HepG2 (cell line): Measurements from ENCODE around the gene ZNF625. TPM values are rescaled to one million over a fixed set of nuclear protein-coding genes. Genes with fewer than 3 reads are reported as not detected.
A peak's percentile ranks its signal among the peaks of the same experiment; 100 is the strongest.

Source experiments
- ARNT2 ChIP-seq: sonication (generic); formaldehyde crosslinking; IDR thresholded peaks from 2 replicates; pipeline ENCODE4 v1.8.0; 2022; ENCODE audit warnings: mild to moderate bottlenecking, low read depth, missing genetic modification reagents, moderate library complexity
- IRF2 ChIP-seq: IDR thresholded peaks from 2 replicates; pipeline ENCODE4 v1.6.1; 2018; ENCODE audit warnings: missing genetic modification reagents, missing compliant biosample characterization
- JUNB ChIP-seq: sonication (generic); formaldehyde crosslinking; IDR thresholded peaks from 2 replicates; pipeline ENCODE4 v1.8.0; 2022; ENCODE audit warnings: missing genetic modification reagents, mild to moderate bottlenecking, borderline replicate concordance
- KDM2A ChIP-seq: sonication (generic); formaldehyde crosslinking; IDR thresholded peaks from 2 replicates; pipeline ENCODE4 v1.4.0; 2020; ENCODE audit warnings: low read depth, missing genetic modification reagents, borderline replicate concordance
- NPAS2 ChIP-seq: sonication (generic); formaldehyde crosslinking; IDR thresholded peaks from 2 replicates; pipeline ENCODE4 v1.8.0; 2022; ENCODE audit warnings: mild to moderate bottlenecking, missing genetic modification reagents, borderline replicate concordance
- PAF1 ChIP-seq: IDR thresholded peaks from 2 replicates; pipeline ENCODE4 v1.6.1; 2016; ENCODE audit warnings: missing genetic modification reagents, missing compliant biosample characterization
- TCF12 ChIP-seq, 2 experiments: fragments of 450-650 bp in 1 of 2; sonication (generic) in 1 of 2; formaldehyde crosslinking in 1 of 2; IDR thresholded peaks; 2 replicates each; pipeline versions ENCODE4 v1.6.1 to v1.8.0; 2017 to 2022; ENCODE audit warnings: antibody characterized with exemption in 1 of 2, mild to moderate bottlenecking in 1 of 2, missing genetic modification reagents in 1 of 2, moderate library complexity in 1 of 2
- ZFP1 ChIP-seq: IDR thresholded peaks from 2 replicates; pipeline ENCODE4 v1.6.1; 2016
- ZFP90 ChIP-seq: sonication (generic); formaldehyde crosslinking; IDR thresholded peaks from 2 replicates; pipeline ENCODE4 v1.8.0; 2022; ENCODE audit warnings: missing genetic modification reagents, mild to moderate bottlenecking, inconsistent platforms, borderline replicate concordance
- ZKSCAN8 ChIP-seq: IDR thresholded peaks from 2 replicates; pipeline ENCODE4 v1.6.1; 2016; ENCODE audit warnings: borderline replicate concordance, missing genetic modification reagents, missing compliant biosample characterization
- ZNF160 ChIP-seq: sonication (generic); formaldehyde crosslinking; IDR thresholded peaks from 2 replicates; pipeline ENCODE4 v1.8.0; 2022; ENCODE audit warnings: mild to moderate bottlenecking, inconsistent platforms, missing genetic modification reagents
- ZNF382 ChIP-seq: sonication (generic); formaldehyde crosslinking; IDR thresholded peaks from 2 replicates; pipeline ENCODE4 v1.5.0; 2020; ENCODE audit warnings: missing genetic modification reagents, mild to moderate bottlenecking, borderline replicate concordance
- ZNF572 ChIP-seq: sonication (generic); formaldehyde crosslinking; IDR thresholded peaks from 2 replicates; pipeline ENCODE4 v1.5.1; 2020; ENCODE audit warnings: mild to moderate bottlenecking, missing genetic modification reagents
- ZNF672 ChIP-seq: sonication (generic); formaldehyde crosslinking; IDR thresholded peaks from 2 replicates; pipeline ENCODE4 v1.8.1; 2022; ENCODE audit warnings: missing genetic modification reagents
- polyA plus RNA-seq, 8 experiments: library from polyadenylated mRNA; depleted of rRNA in 3 of 8; stranded (reverse) in 7 of 8; unstranded in 1 of 8; fragments of >200 nt; fragmentation: Illumina TruSeq in 4 of 8; extraction: Trizol in 4 of 8; gene quantifications; 2 replicates each; pipeline versions ENCODE4 v1.2.1 to v1.2.3, GENCODE V29; 2011 to 2016; ENCODE audit warnings: low read depth in 4 of 8, missing spikeins in 1 of 8, mixed read lengths in 1 of 8; ENCODE audit not compliant: insufficient read depth in 1 of 8
- total RNA-seq, 5 experiments: library from RNA; depleted of rRNA; stranded (reverse); fragments of >200 nt; fragmentation: Illumina TruSeq; extraction: Trizol; gene quantifications; 2 replicates each; pipeline ENCODE4 v1.2.3, GENCODE V29; 2016; ENCODE audit warnings: low read depth in 1 of 5
- TF ChIP-seq, protein P1 (sequence below): sonication (generic); formaldehyde crosslinking; IDR thresholded peaks from 2 replicates; pipeline ENCODE4 v1.4.0; 2020; ENCODE audit warnings: missing genetic modification reagents
- TF ChIP-seq, protein P2 (sequence below): IDR thresholded peaks from 2 replicates; pipeline ENCODE4 v1.6.1; 2016; ENCODE audit warnings: low read depth
- TF ChIP-seq, protein P3 (sequence below): sonication (generic); formaldehyde crosslinking; IDR thresholded peaks from 2 replicates; pipeline ENCODE4 v1.4.0; 2020; ENCODE audit warnings: missing genetic modification reagents, borderline replicate concordance
- TF ChIP-seq, protein P4 (sequence below): sonication (generic); formaldehyde crosslinking; IDR thresholded peaks from 2 replicates; pipeline ENCODE4 v1.4.0; 2020; ENCODE audit warnings: mild to moderate bottlenecking, missing genetic modification reagents

ZNF625 gene
- total and polyA plus RNA-seq, 2 of the 13 experiments (the other 11 are each of a cell fraction or from before 2014, with no cell fraction given) = 1.7 to 12.2 TPM

DNA sequence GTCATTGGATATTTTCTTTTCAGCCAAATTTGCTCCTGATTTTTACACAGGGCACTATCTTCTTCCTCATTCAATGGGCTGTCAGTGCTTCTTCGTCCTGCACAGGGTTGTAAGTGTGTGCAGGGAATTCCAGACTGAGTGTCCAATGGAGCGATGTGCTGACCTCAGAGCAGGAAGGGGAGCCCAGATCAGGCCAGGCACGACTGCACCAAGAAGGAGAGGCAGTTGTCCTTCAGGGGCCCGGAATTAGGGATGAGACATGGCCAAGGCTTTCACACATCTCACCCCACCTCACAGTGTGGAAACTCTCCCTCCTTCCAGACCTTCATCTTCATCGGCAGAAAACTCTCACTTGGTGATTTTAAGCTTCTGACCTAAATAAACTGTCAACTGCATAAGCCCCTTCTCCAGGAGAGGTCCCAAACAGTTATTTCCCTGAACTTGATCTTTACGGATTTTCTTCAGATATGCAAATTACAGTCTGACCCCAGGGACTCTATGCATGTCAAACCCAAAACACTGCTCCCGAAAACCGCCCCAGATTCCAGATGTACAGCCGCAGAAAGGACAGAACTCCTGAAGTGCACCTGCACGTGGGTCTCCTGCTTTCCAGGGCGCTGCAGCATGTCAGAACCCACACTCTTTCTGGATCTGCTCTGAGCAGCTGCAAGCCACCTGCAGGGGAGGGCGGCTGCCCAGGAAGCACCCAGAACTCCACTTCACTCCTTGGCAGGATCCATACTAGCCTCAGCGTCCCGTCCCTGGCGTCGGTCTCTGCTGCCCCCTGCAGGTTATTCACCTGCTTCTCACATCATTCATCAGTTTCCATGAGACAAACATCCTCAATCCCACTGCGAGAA is 15.8 kb downstream of the ZNF625 start (continued):
- TF ChIP-seq, protein P1, sequence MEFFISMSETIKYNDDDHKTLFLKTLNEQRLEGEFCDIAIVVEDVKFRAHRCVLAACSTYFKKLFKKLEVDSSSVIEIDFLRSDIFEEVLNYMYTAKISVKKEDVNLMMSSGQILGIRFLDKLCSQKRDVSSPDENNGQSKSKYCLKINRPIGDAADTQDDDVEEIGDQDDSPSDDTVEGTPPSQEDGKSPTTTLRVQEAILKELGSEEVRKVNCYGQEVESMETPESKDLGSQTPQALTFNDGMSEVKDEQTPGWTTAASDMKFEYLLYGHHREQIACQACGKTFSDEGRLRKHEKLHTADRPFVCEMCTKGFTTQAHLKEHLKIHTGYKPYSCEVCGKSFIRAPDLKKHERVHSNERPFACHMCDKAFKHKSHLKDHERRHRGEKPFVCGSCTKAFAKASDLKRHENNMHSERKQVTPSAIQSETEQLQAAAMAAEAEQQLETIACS (CRISPR knock-in tag) = no peak
- TF ChIP-seq TCF12 (IDR thresholded peaks at IDR 0.05) = no peak
- no peak for TF ChIP-seq TCF12 (CRISPR knock-in tag; IDR thresholded peaks at IDR 0.05)
- TF ChIP-seq KDM2A = peak; percentile 92
- TF ChIP-seq IRF2 (CRISPR knock-in tag) = peak; percentile 72
- TF ChIP-seq ZNF572 (CRISPR knock-in tag) = no peak
- TF ChIP-seq ZKSCAN8 = 0 out of 2 replicates have a peak, but pooled peaks have one; percentile 20
- TF ChIP-seq PAF1 (CRISPR knock-in tag) = no peak
- TF ChIP-seq ZNF160 (CRISPR knock-in tag) = no peak
- 0 out of 2 replicates have a peak, but pooled peaks have one; percentile 29 for TF ChIP-seq ZFP1 (CRISPR knock-in tag)
- TF ChIP-seq ZFP90 (CRISPR knock-in tag) = 0 out of 2 replicates have a peak, but pooled peaks have one; percentile 0
- TF ChIP-seq ZNF672 (CRISPR knock-in tag) = no peak
- TF ChIP-seq NPAS2 = 0 out of 2 replicates have a peak, but pooled peaks have one; percentile 59
- no peak for TF ChIP-seq JUNB
- TF ChIP-seq, protein P2, sequence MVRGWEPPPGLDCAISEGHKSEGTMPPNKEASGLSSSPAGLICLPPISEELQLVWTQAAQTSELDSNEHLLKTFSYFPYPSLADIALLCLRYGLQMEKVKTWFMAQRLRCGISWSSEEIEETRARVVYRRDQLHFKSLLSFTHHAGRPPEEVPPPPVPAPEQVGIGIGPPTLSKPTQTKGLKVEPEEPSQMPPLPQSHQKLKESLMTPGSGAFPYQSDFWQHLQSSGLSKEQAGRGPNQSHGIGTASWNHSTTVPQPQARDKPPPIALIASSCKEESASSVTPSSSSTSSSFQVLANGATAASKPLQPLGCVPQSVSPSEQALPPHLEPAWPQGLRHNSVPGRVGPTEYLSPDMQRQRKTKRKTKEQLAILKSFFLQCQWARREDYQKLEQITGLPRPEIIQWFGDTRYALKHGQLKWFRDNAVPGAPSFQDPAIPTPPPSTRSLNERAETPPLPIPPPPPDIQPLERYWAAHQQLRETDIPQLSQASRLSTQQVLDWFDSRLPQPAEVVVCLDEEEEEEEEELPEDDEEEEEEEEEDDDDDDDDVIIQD = 0 out of 2 replicates have a peak, but pooled peaks have one; percentile 27
- TF ChIP-seq, protein P3, sequence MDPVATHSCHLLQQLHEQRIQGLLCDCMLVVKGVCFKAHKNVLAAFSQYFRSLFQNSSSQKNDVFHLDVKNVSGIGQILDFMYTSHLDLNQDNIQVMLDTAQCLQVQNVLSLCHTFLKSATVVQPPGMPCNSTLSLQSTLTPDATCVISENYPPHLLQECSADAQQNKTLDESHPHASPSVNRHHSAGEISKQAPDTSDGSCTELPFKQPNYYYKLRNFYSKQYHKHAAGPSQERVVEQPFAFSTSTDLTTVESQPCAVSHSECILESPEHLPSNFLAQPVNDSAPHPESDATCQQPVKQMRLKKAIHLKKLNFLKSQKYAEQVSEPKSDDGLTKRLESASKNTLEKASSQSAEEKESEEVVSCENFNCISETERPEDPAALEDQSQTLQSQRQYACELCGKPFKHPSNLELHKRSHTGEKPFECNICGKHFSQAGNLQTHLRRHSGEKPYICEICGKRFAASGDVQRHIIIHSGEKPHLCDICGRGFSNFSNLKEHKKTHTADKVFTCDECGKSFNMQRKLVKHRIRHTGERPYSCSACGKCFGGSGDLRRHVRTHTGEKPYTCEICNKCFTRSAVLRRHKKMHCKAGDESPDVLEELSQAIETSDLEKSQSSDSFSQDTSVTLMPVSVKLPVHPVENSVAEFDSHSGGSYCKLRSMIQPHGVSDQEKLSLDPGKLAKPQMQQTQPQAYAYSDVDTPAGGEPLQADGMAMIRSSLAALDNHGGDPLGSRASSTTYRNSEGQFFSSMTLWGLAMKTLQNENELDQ (CRISPR knock-in tag) = no peak
- TF ChIP-seq ARNT2 (CRISPR knock-in tag) = no peak
- TF ChIP-seq, protein P4, sequence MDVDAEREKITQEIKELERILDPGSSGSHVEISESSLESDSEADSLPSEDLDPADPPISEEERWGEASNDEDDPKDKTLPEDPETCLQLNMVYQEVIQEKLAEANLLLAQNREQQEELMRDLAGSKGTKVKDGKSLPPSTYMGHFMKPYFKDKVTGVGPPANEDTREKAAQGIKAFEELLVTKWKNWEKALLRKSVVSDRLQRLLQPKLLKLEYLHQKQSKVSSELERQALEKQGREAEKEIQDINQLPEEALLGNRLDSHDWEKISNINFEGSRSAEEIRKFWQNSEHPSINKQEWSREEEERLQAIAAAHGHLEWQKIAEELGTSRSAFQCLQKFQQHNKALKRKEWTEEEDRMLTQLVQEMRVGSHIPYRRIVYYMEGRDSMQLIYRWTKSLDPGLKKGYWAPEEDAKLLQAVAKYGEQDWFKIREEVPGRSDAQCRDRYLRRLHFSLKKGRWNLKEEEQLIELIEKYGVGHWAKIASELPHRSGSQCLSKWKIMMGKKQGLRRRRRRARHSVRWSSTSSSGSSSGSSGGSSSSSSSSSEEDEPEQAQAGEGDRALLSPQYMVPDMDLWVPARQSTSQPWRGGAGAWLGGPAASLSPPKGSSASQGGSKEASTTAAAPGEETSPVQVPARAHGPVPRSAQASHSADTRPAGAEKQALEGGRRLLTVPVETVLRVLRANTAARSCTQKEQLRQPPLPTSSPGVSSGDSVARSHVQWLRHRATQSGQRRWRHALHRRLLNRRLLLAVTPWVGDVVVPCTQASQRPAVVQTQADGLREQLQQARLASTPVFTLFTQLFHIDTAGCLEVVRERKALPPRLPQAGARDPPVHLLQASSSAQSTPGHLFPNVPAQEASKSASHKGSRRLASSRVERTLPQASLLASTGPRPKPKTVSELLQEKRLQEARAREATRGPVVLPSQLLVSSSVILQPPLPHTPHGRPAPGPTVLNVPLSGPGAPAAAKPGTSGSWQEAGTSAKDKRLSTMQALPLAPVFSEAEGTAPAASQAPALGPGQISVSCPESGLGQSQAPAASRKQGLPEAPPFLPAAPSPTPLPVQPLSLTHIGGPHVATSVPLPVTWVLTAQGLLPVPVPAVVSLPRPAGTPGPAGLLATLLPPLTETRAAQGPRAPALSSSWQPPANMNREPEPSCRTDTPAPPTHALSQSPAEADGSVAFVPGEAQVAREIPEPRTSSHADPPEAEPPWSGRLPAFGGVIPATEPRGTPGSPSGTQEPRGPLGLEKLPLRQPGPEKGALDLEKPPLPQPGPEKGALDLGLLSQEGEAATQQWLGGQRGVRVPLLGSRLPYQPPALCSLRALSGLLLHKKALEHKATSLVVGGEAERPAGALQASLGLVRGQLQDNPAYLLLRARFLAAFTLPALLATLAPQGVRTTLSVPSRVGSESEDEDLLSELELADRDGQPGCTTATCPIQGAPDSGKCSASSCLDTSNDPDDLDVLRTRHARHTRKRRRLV (CRISPR knock-in tag) = no peak
- TF ChIP-seq ZNF382 = no peak
